Measurements from ENCODE around the gene FBN2. TPM values are rescaled to one million over a fixed set of nuclear protein-coding genes. Genes with fewer than 3 reads are reported as not detected.
"Not testable (repeated sequence)": the region's sequence is repeated elsewhere in the genome, so short reads cannot be mapped to it uniquely, and the experiment has no call there.

FBN2 gene
- total RNA-seq, 4 donors from 2014 or later, result 0.24 to 1.3 (median 0.89) TPM

GRCh38 chr5:128406803-128407202 is 131.2 kb downstream of the FBN2 start:
- Histone ChIP-seq H3K36me3 (no peaks in the 10 kb centered on the region), H3K27ac (no peak overlapping the region), H3K9me3 (no peaks in the 10 kb centered on the region), H3K4me1 (peaks cover 5% of the 10 kb centered on the region), H3K27me3 (no peaks in the 10 kb centered on the region), H3K4me3 (no peak overlapping the region)
- WGBS, result 65% methylated on average over 3 of the region's 3 CpGs
- no peak for DNase-seq (ENCODE audit: low spot score in 2 of 2)
- TF ChIP-seq CTCF (IDR thresholded peaks at IDR 0.05) (no peak), POLR2AphosphoS5 (IDR thresholded peaks at IDR 0.05) (no peak), EP300 (IDR thresholded peaks at IDR 0.05) (no peak), POLR2A (IDR thresholded peaks at IDR 0.05) (no peak)

GRCh38 chr5:128405159-128405558 is 132.9 kb downstream of the FBN2 start:
- Histone ChIP-seq H3K27ac (no peak overlapping the region), H3K4me3 (no peak overlapping the region), H3K4me1 (peaks cover 5% of the 10 kb centered on the region), H3K9me3 (no peaks in the 10 kb centered on the region), H3K36me3 (no peaks in the 10 kb centered on the region), H3K27me3 (no peaks in the 10 kb centered on the region)
- no peak for DNase-seq (ENCODE audit: low spot score in 2 of 2)
- no peak for TF ChIP-seq EP300 (IDR thresholded peaks at IDR 0.05)
- TF ChIP-seq CTCF (IDR thresholded peaks at IDR 0.05), result no peak
- no peak for TF ChIP-seq POLR2AphosphoS5 (IDR thresholded peaks at IDR 0.05)
- no peak for TF ChIP-seq POLR2A (IDR thresholded peaks at IDR 0.05)
- WGBS, result 92% methylated on average over 2 of the region's 2 CpGs

- H3K4me3 ChIP-seq, result no peak overlapping the region
- H3K9me3 ChIP-seq, result no peaks in the 10 kb centered on the region
- peaks cover 5% of the 10 kb centered on the region for H3K4me1 ChIP-seq
- TF ChIP-seq EP300 (IDR thresholded peaks at IDR 0.05) (no peak), CTCF (IDR thresholded peaks at IDR 0.05) (no peak), POLR2A (IDR thresholded peaks at IDR 0.05) (no peak), POLR2AphosphoS5 (IDR thresholded peaks at IDR 0.05) (no peak)
- 27% methylated on average over 4 of the region's 4 CpGs for WGBS
- H3K27me3 ChIP-seq, result no peaks in the 10 kb centered on the region
- DNase-seq (ENCODE audit: low spot score in 2 of 2), result no peak
- H3K36me3 ChIP-seq, result no peaks in the 10 kb centered on the region
- no peak overlapping the region for H3K27ac ChIP-seq
Observed at GRCh38 chr5:128403333-128403732, 134.7 kb downstream of the FBN2 start.

- H3K4me1 ChIP-seq, result peaks cover 5% of the 10 kb centered on the region
- H3K27me3 ChIP-seq, result no peaks in the 10 kb centered on the region
- H3K36me3 ChIP-seq, result no peaks in the 10 kb centered on the region
- H3K27ac ChIP-seq, result no peak overlapping the region
- no peak for DNase-seq (ENCODE audit: low spot score in 2 of 2)
- WGBS, result 58% methylated on average over 2 of the region's 2 CpGs
- TF ChIP-seq POLR2A (IDR thresholded peaks at IDR 0.05) (no peak), POLR2AphosphoS5 (IDR thresholded peaks at IDR 0.05) (no peak), CTCF (IDR thresholded peaks at IDR 0.05) (no peak), EP300 (IDR thresholded peaks at IDR 0.05) (no peak)
- H3K4me3 ChIP-seq, result no peak overlapping the region
- H3K9me3 ChIP-seq, result no peaks in the 10 kb centered on the region
Observed at GRCh38 chr5:128402506-128402905, 135.5 kb downstream of the FBN2 start.

- H3K9me3 ChIP-seq; H3K27ac ChIP-seq; DNase-seq (ENCODE audit: low spot score in 2 of 2); H3K36me3 ChIP-seq; H3K4me1 ChIP-seq; H3K4me3 ChIP-seq; H3K27me3 ChIP-seq: not testable (repeated sequence)
- 90% methylated on average over 2 of the region's 2 CpGs for WGBS
Observed at GRCh38 chr5:128400766-128401165, 137.3 kb downstream of the FBN2 start.

- WGBS, result 55% methylated on average over 1 of the region's 1 CpG
Observed at GRCh38 chr5:128399111-128399510, 138.9 kb downstream of the FBN2 start.

More at GRCh38 chr5:128399111-128399510, 138.9 kb downstream of the FBN2 start:
- Histone ChIP-seq H3K4me3 (no peak overlapping the region), H3K27me3 (no peaks in the 10 kb centered on the region), H3K27ac (no peak overlapping the region), H3K4me1 (peaks cover 5% of the 10 kb centered on the region), H3K36me3 (no peaks in the 10 kb centered on the region), H3K9me3 (no peaks in the 10 kb centered on the region)
- TF ChIP-seq POLR2AphosphoS5 (IDR thresholded peaks at IDR 0.05), result no peak
- TF ChIP-seq POLR2A (IDR thresholded peaks at IDR 0.05), result no peak
- no peak for TF ChIP-seq EP300 (IDR thresholded peaks at IDR 0.05)
- TF ChIP-seq CTCF (IDR thresholded peaks at IDR 0.05), result no peak
- no peak for DNase-seq (ENCODE audit: low spot score in 2 of 2)
